Activated CD4-positive, alpha-beta T cell treated with anti-CD3 and anti-CD28 coated beads, Interleukin-2, amount 10 ng/mL, durations not matched to agents 7 days and 5 days (primary cell): ENCODE data around the gene CFAP97D1. TPM values are rescaled to one million over a fixed set of nuclear protein-coding genes. Genes with fewer than 3 reads are reported as not detected.

Source experiments
- CTCF ChIA-PET: fragments of 350-600 bp; sonication (Branson Sonifier 250); formaldehyde crosslinking; loops from one replicate; lab custom pipeline; 2021; ENCODE audit warnings: antibody characterized with exemption; lab: Charles Lee
- POLR2A ChIA-PET: fragments of 350-600 bp; sonication (Branson Sonifier 250); formaldehyde crosslinking; loops from one replicate; lab custom pipeline; 2021; ENCODE audit warnings: antibody characterized with exemption; lab: Charles Lee
- DNase-seq: peaks from one replicate; pipeline ENCODE4 v3.0.0-alpha.2; 2020
- H3K27ac Mint-ChIP-seq: one replicate; pipeline ENCODE4 v1.8.0; 2021; ENCODE audit warnings: mild to moderate bottlenecking, moderate library complexity, mixed read lengths
- H3K27me3 Mint-ChIP-seq: one replicate; pipeline ENCODE4 v1.8.0; 2021; ENCODE audit warnings: mixed read lengths
- H3K36me3 Mint-ChIP-seq: one replicate; pipeline ENCODE4 v1.8.0; 2021; ENCODE audit warnings: low read depth, mixed read lengths
- H3K4me1 Mint-ChIP-seq: one replicate; pipeline ENCODE4 v1.8.0; 2021; ENCODE audit warnings: mixed read lengths
- H3K4me3 Mint-ChIP-seq: one replicate; pipeline ENCODE4 v1.8.0; 2021; ENCODE audit warnings: mild to moderate bottlenecking, moderate library complexity, mixed read lengths
- H3K9me3 Mint-ChIP-seq: one replicate; pipeline ENCODE4 v1.8.0; 2021; ENCODE audit warnings: mixed read lengths
- total RNA-seq, 2 experiments: library from RNA; stranded (reverse); gene quantifications; one replicate each; pipeline ENCODE4 v1.2.3, GENCODE V29; 2021

The CFAP97D1 gene
- total RNA-seq, 2 experiments from 2014 or later, result not detected

- ChIA-PET POLR2A (interaction anchor here (0.6 kb wide), 1 partner anchor 227 kb away, joined by 3 read pairs; no protein-coding TSS in a partner anchor), CTCF (interaction anchor here (2.0 kb wide), 1 partner anchor 20 kb away, joined by 5 read pairs; no protein-coding TSS in a partner anchor)
- H3K4me3 Mint-ChIP-seq, result no peak overlapping the region
- no peaks in the 10 kb centered on the region for H3K36me3 Mint-ChIP-seq
- H3K27ac Mint-ChIP-seq, result no peak overlapping the region
- no peaks in the 10 kb centered on the region for H3K9me3 Mint-ChIP-seq
- peaks cover 3% of the 10 kb centered on the region for H3K27me3 Mint-ChIP-seq
- DNase-seq, result no peak
- H3K4me1 Mint-ChIP-seq, result no peaks in the 10 kb centered on the region
These were observed 45.3 kb downstream of the CFAP97D1 start for GRCh38 chr17:43825567-43825966.

- no peak overlapping the region for H3K4me3 Mint-ChIP-seq
- POLR2A ChIA-PET, result interaction anchor here (0.6 kb wide), 1 partner anchor 228 kb away, joined by 3 read pairs; no protein-coding TSS in a partner anchor
- H3K36me3 Mint-ChIP-seq, result no peaks in the 10 kb centered on the region
- peaks cover 9% of the 10 kb centered on the region for H3K27me3 Mint-ChIP-seq
- H3K4me1 Mint-ChIP-seq, result peaks cover 3% of the 10 kb centered on the region
- H3K9me3 Mint-ChIP-seq, result no peaks in the 10 kb centered on the region
- CTCF ChIA-PET, result interaction anchor here (1.5 kb wide), 1 partner anchor 20 kb away, joined by 4 read pairs; no protein-coding TSS in a partner anchor
- DNase-seq, result no peak
- no peak overlapping the region for H3K27ac Mint-ChIP-seq
These were observed 46.0 kb downstream of the CFAP97D1 start for GRCh38 chr17:43826206-43826605.

- Mint-ChIP-seq H3K36me3 (no peaks in the 10 kb centered on the region), H3K27me3 (peaks cover 22% of the 10 kb centered on the region), H3K27ac (no peak overlapping the region), H3K9me3 (no peaks in the 10 kb centered on the region), H3K4me1 (peaks cover 6% of the 10 kb centered on the region), H3K4me3 (no peak overlapping the region)
- CTCF ChIA-PET, result interaction anchor here (1.5 kb wide), 1 partner anchor 19 kb away, joined by 4 read pairs; no protein-coding TSS in a partner anchor
- POLR2A ChIA-PET, result no interaction called here
- DNase-seq, result no peak
These were observed 47.4 kb downstream of the CFAP97D1 start for GRCh38 chr17:43827596-43827995.

- ChIA-PET POLR2A (no interaction called here), CTCF (no interaction called here)
- Mint-ChIP-seq H3K4me3 (no peak overlapping the region), H3K27me3 (peaks cover 36% of the 10 kb centered on the region), H3K4me1 (peaks cover 13% of the 10 kb centered on the region), H3K9me3 (no peaks in the 10 kb centered on the region), H3K36me3 (no peaks in the 10 kb centered on the region), H3K27ac (no peak overlapping the region)
- no peak for DNase-seq
These were observed 49.5 kb downstream of the CFAP97D1 start for GRCh38 chr17:43829738-43830137.

- Mint-ChIP-seq H3K27me3 (peaks cover 37% of the 10 kb centered on the region), H3K27ac (no peak overlapping the region), H3K36me3 (no peaks in the 10 kb centered on the region), H3K9me3 (no peaks in the 10 kb centered on the region), H3K4me3 (no peak overlapping the region), H3K4me1 (peaks cover 13% of the 10 kb centered on the region)
- CTCF ChIA-PET, result interaction anchor here (1.2 kb wide), 2 partner anchors 11 to 137 kb away, joined by 3 to 4 read pairs; no protein-coding TSS in a partner anchor
- POLR2A ChIA-PET, result interaction anchor here (0.6 kb wide), 1 partner anchor 24 kb away, joined by 5 read pairs; no protein-coding TSS in a partner anchor
- no peak for DNase-seq
These were observed 50.4 kb downstream of the CFAP97D1 start for GRCh38 chr17:43830510-43831140.

GRCh38 chr17:43831633-43832032 is 51.4 kb downstream of the CFAP97D1 start:
- peaks cover 43% of the 10 kb centered on the region for H3K27me3 Mint-ChIP-seq
- H3K27ac Mint-ChIP-seq, result no peak overlapping the region
- CTCF ChIA-PET, result interaction anchor here (0.5 to 1.1 kb wide), 2 partner anchors 9 to 974 kb away, joined by 3 to 4 read pairs; no protein-coding TSS in a partner anchor
- H3K4me3 Mint-ChIP-seq, result no peak overlapping the region
- DNase-seq, result no peak
- no peaks in the 10 kb centered on the region for H3K36me3 Mint-ChIP-seq
- H3K4me1 Mint-ChIP-seq, result peaks cover 13% of the 10 kb centered on the region
- H3K9me3 Mint-ChIP-seq, result no peaks in the 10 kb centered on the region
- POLR2A ChIA-PET, result no interaction called here

- ChIA-PET CTCF (interaction anchor here (0.5 to 1.1 kb wide), 2 partner anchors 8 to 974 kb away, joined by 3 to 4 read pairs; no protein-coding TSS in a partner anchor), POLR2A (no interaction called here)
- Mint-ChIP-seq H3K27ac (no peak overlapping the region), H3K36me3 (no peaks in the 10 kb centered on the region), H3K9me3 (no peaks in the 10 kb centered on the region), H3K4me1 (peaks cover 13% of the 10 kb centered on the region), H3K4me3 (peak overlapping the region; percentile 56), H3K27me3 (peaks cover 45% of the 10 kb centered on the region)
- no peak for DNase-seq
These were observed 52.1 kb downstream of the CFAP97D1 start for GRCh38 chr17:43832168-43832975.

GRCh38 chr17:43832976-43833829 is 53.0 kb downstream of the CFAP97D1 start, which contains the start of gene MPP3:
Gene MPP3 (minus strand): TSS chr17:43833146. CDS start chr17:43831906, 1,240 bp downstream.
- Mint-ChIP-seq H3K4me3 (peak within 1 kb of the TSS; percentile 63), H3K9me3 (no peaks in the 10 kb centered on the region), H3K36me3 (no peaks in the 10 kb centered on the region), H3K27me3 (peaks cover 48% of the 10 kb centered on the region), H3K4me1 (peaks cover 13% of the 10 kb centered on the region), H3K27ac (no peak within 1 kb of the TSS)
- ChIA-PET POLR2A (no interaction called here), CTCF (interaction anchor here (0.8 to 1.1 kb wide), 2 partner anchors 9 to 13 kb away, joined by 3 read pairs; no protein-coding TSS in a partner anchor)
- DNase-seq, result peak; percentile 40

GRCh38 chr17:43834106-43834505 is 53.9 kb downstream of the CFAP97D1 start:
- ChIA-PET CTCF (interaction anchor here (1.1 kb wide), 1 partner anchor 12 kb away, joined by 3 read pairs; no protein-coding TSS in a partner anchor), POLR2A (no interaction called here)
- H3K27me3 Mint-ChIP-seq, result peaks cover 48% of the 10 kb centered on the region
- no peaks in the 10 kb centered on the region for H3K36me3 Mint-ChIP-seq
- peaks cover 13% of the 10 kb centered on the region for H3K4me1 Mint-ChIP-seq
- no peak overlapping the region for H3K27ac Mint-ChIP-seq
- DNase-seq, result no peak
- H3K9me3 Mint-ChIP-seq, result no peaks in the 10 kb centered on the region
- H3K4me3 Mint-ChIP-seq, result no peak overlapping the region

Other genes with a start within 250 kb of the CFAP97D1 start
- gene ETV4, start 234.1 kb upstream of the CFAP97D1 start, total RNA-seq, result under 1 TPM in 1 of 2 experiments, not detected in 1; 0.12 TPM
- gene MEOX1, start 118.5 kb upstream of the CFAP97D1 start, total RNA-seq, result 1 to 10 TPM; 5.1 to 6.6 TPM
- not detected for gene SOST, start 21.6 kb upstream of the CFAP97D1 start, total RNA-seq
- 1 to 10 TPM; 7.1 to 8.3 TPM for gene DUSP3, start 1.5 kb upstream of the CFAP97D1 start, total RNA-seq
- not detected for gene MPP3, start 52.7 kb downstream of the CFAP97D1 start, total RNA-seq
- gene CD300LG, start 66.7 kb downstream of the CFAP97D1 start, total RNA-seq, result not detected
- gene MPP2, start 127.1 kb downstream of the CFAP97D1 start, total RNA-seq, result under 1 TPM; 0.60 to 0.69 TPM
- gene PPY, start 162.0 kb downstream of the CFAP97D1 start, total RNA-seq, result not detected
- gene PYY, start 173.5 kb downstream of the CFAP97D1 start, total RNA-seq, result not detected
- under 1 TPM; 0.75 to 0.79 TPM for gene NAGS, start 224.2 kb downstream of the CFAP97D1 start, total RNA-seq
- 10 to 100 TPM; 25.6 to 28.8 TPM for gene TMEM101, start 234.5 kb downstream of the CFAP97D1 start, total RNA-seq